HepG2 (cell line): ENCODE measurements around the gene PLA2G4F. TPM values are rescaled to one million over a fixed set of nuclear protein-coding genes. Genes with fewer than 3 reads are reported as not detected.
A peak's percentile ranks its signal among the peaks of the same experiment; 100 is the strongest.

ENCODE experiments used
- GATAD1 ChIP-seq: IDR thresholded peaks from 2 replicates; pipeline ENCODE4 v1.6.1; 2016; ENCODE audit warnings: missing genetic modification reagents, missing compliant biosample characterization
- JUND ChIP-seq: sonication (generic); formaldehyde crosslinking; IDR thresholded peaks from 2 replicates; pipeline ENCODE4 v1.8.0; 2022; ENCODE audit warnings: mild to moderate bottlenecking, missing genetic modification reagents
- MYNN ChIP-seq: sonication (generic); formaldehyde crosslinking; IDR thresholded peaks from 2 replicates; pipeline ENCODE4 v1.4.0; 2020; ENCODE audit warnings: mild to moderate bottlenecking, low read depth, missing genetic modification reagents
- NFE2 ChIP-seq: sonication (generic); formaldehyde crosslinking; IDR thresholded peaks from 2 replicates; pipeline ENCODE4 v1.4.0; 2020; ENCODE audit warnings: missing genetic modification reagents
- REXO4 ChIP-seq: sonication (generic); formaldehyde crosslinking; IDR thresholded peaks from 2 replicates; pipeline ENCODE4 v1.8.0; 2022; ENCODE audit warnings: missing genetic modification reagents, mild to moderate bottlenecking, borderline replicate concordance
- SALL1 ChIP-seq: sonication (generic); formaldehyde crosslinking; IDR thresholded peaks from 2 replicates; pipeline ENCODE4 v1.8.0; 2022; ENCODE audit warnings: mild to moderate bottlenecking, missing genetic modification reagents
- SALL2 ChIP-seq: sonication (generic); formaldehyde crosslinking; IDR thresholded peaks from 2 replicates; pipeline ENCODE4 v1.8.1; 2023; ENCODE audit warnings: mild to moderate bottlenecking, missing genetic modification reagents, inconsistent platforms
- SRSF1 ChIP-seq: fragments of 200-400 bp; formaldehyde crosslinking; optimal IDR thresholded peaks from 2 replicates; pipeline ENCODE3; 2017; ENCODE audit warnings: mild to moderate bottlenecking, low read depth, low read length, moderate library complexity
- ZNF460 ChIP-seq: sonication (generic); formaldehyde crosslinking; IDR thresholded peaks from 2 replicates; pipeline ENCODE4 v1.5.1; 2020; ENCODE audit warnings: missing genetic modification reagents, mild to moderate bottlenecking, borderline replicate concordance
- ZNF496 ChIP-seq: sonication (generic); formaldehyde crosslinking; IDR thresholded peaks from 2 replicates; pipeline ENCODE4 v1.8.1; 2023; ENCODE audit warnings: mild to moderate bottlenecking, moderate library complexity, missing genetic modification reagents; ENCODE audit not compliant: insufficient replicate concordance
- ZNF749 ChIP-seq: sonication (generic); formaldehyde crosslinking; IDR thresholded peaks from 2 replicates; pipeline ENCODE4 v1.8.0; 2022; ENCODE audit warnings: mild to moderate bottlenecking, missing genetic modification reagents, moderate library complexity, borderline replicate concordance
- polyA plus RNA-seq, 8 experiments: library from polyadenylated mRNA; depleted of rRNA in 3 of 8; stranded (reverse) in 7 of 8; unstranded in 1 of 8; fragments of >200 nt; fragmentation: Illumina TruSeq in 4 of 8; extraction: Trizol in 4 of 8; gene quantifications; 2 replicates each; pipeline versions ENCODE4 v1.2.1 to v1.2.3, GENCODE V29; 2011 to 2016; ENCODE audit warnings: low read depth in 4 of 8, missing spikeins in 1 of 8, mixed read lengths in 1 of 8; ENCODE audit not compliant: insufficient read depth in 1 of 8
- total RNA-seq, 5 experiments: library from RNA; depleted of rRNA; stranded (reverse); fragments of >200 nt; fragmentation: Illumina TruSeq; extraction: Trizol; gene quantifications; 2 replicates each; pipeline ENCODE4 v1.2.3, GENCODE V29; 2016; ENCODE audit warnings: low read depth in 1 of 5
- TF ChIP-seq, protein P1 (sequence below): sonication (generic); formaldehyde crosslinking; IDR thresholded peaks from 2 replicates; pipeline ENCODE4 v1.5.0; 2020; ENCODE audit warnings: missing genetic modification reagents
- TF ChIP-seq, protein P2 (sequence below): sonication (generic); formaldehyde crosslinking; IDR thresholded peaks from 2 replicates; pipeline ENCODE4 v1.4.0; 2020; ENCODE audit warnings: missing genetic modification reagents, borderline replicate concordance
- TF ChIP-seq, protein P3 (sequence below): sonication (generic); formaldehyde crosslinking; IDR thresholded peaks from 2 replicates; pipeline ENCODE4 v1.5.0; 2020; ENCODE audit warnings: mild to moderate bottlenecking, missing genetic modification reagents, borderline replicate concordance
- TF ChIP-seq, protein P4 (sequence below): sonication (generic); formaldehyde crosslinking; IDR thresholded peaks from 2 replicates; pipeline ENCODE4 v1.5.1; 2020; ENCODE audit warnings: missing genetic modification reagents, mild to moderate bottlenecking, borderline replicate concordance
- TF ChIP-seq, protein P5 (sequence below): IDR thresholded peaks from 2 replicates; pipeline ENCODE4 v1.6.1; 2012; ENCODE audit warnings: low read length, improper control_type of control experiment

The PLA2G4F gene
- total and polyA plus RNA-seq, 2 of the 13 experiments (the other 11 are each of a cell fraction or from before 2014, with no cell fraction given): 0.07 TPM; not detected in 1

DNA sequence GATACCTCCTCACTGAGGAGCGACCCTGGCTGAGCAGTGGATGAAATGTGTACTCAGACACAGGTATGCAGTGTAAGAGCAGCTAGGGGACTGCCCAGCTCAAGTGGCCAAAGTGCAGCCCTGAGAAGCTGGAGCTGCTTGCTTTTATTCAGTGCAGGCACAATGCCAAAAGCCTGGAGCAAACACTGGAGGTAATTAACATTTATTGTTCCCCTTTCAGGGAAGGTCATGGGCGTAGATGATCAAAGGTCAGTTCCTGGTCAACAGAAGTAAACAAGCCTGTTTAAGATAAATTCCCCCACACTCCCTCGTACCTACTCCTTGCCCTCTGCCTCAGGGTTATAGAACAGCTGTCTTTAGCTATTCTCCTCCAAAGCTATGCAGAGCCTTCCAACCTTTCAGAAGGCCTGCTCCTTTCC, 17.5 kb downstream of the PLA2G4F start (continued):
- TF ChIP-seq ZNF749 (CRISPR knock-in tag): no peak
- TF ChIP-seq, protein P1, sequence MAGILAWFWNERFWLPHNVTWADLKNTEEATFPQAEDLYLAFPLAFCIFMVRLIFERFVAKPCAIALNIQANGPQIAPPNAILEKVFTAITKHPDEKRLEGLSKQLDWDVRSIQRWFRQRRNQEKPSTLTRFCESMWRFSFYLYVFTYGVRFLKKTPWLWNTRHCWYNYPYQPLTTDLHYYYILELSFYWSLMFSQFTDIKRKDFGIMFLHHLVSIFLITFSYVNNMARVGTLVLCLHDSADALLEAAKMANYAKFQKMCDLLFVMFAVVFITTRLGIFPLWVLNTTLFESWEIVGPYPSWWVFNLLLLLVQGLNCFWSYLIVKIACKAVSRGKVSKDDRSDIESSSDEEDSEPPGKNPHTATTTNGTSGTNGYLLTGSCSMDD (CRISPR knock-in tag): no peak
- no peak for TF ChIP-seq NFE2 (CRISPR knock-in tag)
- TF ChIP-seq, protein P2, sequence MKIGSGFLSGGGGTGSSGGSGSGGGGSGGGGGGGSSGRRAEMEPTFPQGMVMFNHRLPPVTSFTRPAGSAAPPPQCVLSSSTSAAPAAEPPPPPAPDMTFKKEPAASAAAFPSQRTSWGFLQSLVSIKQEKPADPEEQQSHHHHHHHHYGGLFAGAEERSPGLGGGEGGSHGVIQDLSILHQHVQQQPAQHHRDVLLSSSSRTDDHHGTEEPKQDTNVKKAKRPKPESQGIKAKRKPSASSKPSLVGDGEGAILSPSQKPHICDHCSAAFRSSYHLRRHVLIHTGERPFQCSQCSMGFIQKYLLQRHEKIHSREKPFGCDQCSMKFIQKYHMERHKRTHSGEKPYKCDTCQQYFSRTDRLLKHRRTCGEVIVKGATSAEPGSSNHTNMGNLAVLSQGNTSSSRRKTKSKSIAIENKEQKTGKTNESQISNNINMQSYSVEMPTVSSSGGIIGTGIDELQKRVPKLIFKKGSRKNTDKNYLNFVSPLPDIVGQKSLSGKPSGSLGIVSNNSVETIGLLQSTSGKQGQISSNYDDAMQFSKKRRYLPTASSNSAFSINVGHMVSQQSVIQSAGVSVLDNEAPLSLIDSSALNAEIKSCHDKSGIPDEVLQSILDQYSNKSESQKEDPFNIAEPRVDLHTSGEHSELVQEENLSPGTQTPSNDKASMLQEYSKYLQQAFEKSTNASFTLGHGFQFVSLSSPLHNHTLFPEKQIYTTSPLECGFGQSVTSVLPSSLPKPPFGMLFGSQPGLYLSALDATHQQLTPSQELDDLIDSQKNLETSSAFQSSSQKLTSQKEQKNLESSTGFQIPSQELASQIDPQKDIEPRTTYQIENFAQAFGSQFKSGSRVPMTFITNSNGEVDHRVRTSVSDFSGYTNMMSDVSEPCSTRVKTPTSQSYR: peak; percentile 51; the same call in 1 of the 2 replicates
- TF ChIP-seq SALL2 (CRISPR knock-in tag): no peak
- no peak for TF ChIP-seq ZNF496 (CRISPR knock-in tag)
- TF ChIP-seq REXO4 (CRISPR knock-in tag): no peak
- TF ChIP-seq SRSF1: no peak
- peak; percentile 91 for TF ChIP-seq SALL1
- TF ChIP-seq, protein P3, sequence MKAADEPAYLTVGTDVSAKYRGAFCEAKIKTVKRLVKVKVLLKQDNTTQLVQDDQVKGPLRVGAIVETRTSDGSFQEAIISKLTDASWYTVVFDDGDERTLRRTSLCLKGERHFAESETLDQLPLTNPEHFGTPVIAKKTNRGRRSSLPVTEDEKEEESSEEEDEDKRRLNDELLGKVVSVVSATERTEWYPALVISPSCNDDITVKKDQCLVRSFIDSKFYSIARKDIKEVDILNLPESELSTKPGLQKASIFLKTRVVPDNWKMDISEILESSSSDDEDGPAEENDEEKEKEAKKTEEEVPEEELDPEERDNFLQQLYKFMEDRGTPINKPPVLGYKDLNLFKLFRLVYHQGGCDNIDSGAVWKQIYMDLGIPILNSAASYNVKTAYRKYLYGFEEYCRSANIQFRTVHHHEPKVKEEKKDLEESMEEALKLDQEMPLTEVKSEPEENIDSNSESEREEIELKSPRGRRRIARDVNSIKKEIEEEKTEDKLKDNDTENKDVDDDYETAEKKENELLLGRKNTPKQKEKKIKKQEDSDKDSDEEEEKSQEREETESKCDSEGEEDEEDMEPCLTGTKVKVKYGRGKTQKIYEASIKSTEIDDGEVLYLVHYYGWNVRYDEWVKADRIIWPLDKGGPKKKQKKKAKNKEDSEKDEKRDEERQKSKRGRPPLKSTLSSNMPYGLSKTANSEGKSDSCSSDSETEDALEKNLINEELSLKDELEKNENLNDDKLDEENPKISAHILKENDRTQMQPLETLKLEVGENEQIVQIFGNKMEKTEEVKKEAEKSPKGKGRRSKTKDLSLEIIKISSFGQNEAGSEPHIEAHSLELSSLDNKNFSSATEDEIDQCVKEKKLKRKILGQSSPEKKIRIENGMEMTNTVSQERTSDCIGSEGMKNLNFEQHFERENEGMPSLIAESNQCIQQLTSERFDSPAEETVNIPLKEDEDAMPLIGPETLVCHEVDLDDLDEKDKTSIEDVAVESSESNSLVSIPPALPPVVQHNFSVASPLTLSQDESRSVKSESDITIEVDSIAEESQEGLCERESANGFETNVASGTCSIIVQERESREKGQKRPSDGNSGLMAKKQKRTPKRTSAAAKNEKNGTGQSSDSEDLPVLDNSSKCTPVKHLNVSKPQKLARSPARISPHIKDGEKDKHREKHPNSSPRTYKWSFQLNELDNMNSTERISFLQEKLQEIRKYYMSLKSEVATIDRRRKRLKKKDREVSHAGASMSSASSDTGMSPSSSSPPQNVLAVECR (CRISPR knock-in tag): peak; percentile 62; the same call in 1 of the 2 replicates
- no peak; the same call in 1 of the 2 replicates for TF ChIP-seq ZNF460 (CRISPR knock-in tag)
- peak; percentile 69; the same call in 1 of the 2 replicates for TF ChIP-seq JUND (CRISPR knock-in tag)
- TF ChIP-seq, protein P4, sequence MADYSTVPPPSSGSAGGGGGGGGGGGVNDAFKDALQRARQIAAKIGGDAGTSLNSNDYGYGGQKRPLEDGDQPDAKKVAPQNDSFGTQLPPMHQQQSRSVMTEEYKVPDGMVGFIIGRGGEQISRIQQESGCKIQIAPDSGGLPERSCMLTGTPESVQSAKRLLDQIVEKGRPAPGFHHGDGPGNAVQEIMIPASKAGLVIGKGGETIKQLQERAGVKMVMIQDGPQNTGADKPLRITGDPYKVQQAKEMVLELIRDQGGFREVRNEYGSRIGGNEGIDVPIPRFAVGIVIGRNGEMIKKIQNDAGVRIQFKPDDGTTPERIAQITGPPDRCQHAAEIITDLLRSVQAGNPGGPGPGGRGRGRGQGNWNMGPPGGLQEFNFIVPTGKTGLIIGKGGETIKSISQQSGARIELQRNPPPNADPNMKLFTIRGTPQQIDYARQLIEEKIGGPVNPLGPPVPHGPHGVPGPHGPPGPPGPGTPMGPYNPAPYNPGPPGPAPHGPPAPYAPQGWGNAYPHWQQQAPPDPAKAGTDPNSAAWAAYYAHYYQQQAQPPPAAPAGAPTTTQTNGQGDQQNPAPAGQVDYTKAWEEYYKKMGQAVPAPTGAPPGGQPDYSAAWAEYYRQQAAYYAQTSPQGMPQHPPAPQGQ (CRISPR knock-in tag): no peak
- TF ChIP-seq GATAD1: peak; percentile 54; the same call in 1 of the 2 replicates
- TF ChIP-seq MYNN (CRISPR knock-in tag): no peak
- TF ChIP-seq, protein P5, sequence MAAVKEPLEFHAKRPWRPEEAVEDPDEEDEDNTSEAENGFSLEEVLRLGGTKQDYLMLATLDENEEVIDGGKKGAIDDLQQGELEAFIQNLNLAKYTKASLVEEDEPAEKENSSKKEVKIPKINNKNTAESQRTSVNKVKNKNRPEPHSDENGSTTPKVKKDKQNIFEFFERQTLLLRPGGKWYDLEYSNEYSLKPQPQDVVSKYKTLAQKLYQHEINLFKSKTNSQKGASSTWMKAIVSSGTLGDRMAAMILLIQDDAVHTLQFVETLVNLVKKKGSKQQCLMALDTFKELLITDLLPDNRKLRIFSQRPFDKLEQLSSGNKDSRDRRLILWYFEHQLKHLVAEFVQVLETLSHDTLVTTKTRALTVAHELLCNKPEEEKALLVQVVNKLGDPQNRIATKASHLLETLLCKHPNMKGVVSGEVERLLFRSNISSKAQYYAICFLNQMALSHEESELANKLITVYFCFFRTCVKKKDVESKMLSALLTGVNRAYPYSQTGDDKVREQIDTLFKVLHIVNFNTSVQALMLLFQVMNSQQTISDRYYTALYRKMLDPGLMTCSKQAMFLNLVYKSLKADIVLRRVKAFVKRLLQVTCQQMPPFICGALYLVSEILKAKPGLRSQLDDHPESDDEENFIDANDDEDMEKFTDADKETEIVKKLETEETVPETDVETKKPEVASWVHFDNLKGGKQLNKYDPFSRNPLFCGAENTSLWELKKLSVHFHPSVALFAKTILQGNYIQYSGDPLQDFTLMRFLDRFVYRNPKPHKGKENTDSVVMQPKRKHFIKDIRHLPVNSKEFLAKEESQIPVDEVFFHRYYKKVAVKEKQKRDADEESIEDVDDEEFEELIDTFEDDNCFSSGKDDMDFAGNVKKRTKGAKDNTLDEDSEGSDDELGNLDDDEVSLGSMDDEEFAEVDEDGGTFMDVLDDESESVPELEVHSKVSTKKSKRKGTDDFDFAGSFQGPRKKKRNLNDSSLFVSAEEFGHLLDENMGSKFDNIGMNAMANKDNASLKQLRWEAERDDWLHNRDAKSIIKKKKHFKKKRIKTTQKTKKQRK: peak; percentile 88
